Measurements from ENCODE around the gene PLAU.
"Not testable (repeated sequence)": the region's sequence is repeated elsewhere in the genome, so short reads cannot be mapped to it uniquely, and the experiment has no call there.

The PLAU gene

DNA sequence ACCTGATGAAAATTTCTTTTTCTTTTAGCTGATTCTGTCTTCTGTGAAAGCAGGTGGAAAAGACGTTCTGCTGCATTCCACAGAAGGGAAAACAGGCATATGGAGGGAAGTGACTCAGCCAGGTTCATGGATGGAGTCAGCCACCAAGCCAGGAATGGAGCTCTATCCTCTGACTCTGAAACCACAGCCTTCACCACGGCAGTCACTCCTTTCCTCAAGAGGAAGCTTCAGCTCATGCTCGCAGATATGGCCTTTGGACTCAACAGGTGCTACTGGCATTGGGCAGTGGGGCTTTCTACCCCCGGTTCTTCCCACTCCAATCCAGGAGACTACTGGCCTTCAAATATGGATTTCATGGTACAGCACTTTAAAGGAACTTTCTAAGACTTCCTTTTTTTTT lies 11.5 kb upstream of the PLAU start:
- no peak for DNase-seq

DNA sequence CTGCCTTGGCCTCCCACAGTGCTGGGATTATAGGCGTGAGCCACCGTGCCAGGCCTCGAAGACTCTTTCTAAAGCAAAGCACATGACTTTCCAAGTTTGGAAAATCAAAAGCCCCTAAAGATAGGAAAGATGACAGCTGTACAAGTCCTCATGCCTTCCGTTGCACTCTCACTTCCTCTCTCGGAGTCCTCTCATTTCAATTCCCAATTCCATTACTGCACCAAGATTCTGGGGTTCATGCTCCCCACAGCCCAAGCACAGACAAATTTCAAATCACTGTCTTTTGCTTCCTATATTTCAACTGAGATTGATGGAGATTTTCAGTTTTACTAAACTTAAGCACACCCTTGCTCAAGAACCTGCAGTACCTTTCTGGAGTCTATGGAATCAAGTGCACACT lies 10.9 kb upstream of the PLAU start:
- no peak for DNase-seq

DNA sequence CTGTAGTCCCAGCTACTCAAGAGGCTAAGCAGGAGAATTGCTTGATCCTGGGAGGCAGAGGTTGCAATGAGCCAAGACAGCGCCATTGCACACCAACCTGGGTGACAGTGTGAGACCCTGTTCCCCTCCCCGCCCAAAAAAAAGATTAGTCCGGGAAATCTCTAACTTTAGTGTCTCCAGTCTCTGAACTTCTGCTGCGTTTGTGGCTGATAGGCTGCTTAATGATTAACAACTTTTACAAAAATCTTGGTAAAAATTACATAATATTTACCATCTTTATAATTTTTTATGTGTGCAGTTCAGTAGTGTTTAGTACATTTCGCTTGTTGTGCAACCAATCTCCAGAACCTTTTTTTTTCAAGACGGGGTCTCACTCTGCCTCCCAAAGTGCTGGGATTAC lies 9.7 kb upstream of the PLAU start:
- no peak for DNase-seq

DNA sequence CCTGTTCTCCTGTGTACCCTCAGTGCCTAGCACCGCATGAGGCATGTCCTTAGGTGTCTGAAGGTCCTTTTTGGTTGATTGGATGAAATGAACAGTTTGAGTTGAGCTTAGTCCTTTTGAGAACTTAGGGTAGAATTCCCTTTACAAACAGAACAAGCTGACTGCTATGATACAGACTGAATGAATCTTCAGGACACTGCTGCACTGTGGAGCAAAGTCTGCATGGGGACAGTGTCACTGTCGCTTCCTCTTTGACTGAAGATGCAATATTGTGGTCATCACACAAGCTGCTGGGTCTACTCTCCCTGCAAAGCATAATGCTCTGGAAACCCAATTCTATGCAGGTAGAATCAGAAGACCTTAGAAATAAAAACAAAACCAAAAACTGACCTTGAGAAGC lies 8.6 kb upstream of the PLAU start:
- no peak for DNase-seq

DNA sequence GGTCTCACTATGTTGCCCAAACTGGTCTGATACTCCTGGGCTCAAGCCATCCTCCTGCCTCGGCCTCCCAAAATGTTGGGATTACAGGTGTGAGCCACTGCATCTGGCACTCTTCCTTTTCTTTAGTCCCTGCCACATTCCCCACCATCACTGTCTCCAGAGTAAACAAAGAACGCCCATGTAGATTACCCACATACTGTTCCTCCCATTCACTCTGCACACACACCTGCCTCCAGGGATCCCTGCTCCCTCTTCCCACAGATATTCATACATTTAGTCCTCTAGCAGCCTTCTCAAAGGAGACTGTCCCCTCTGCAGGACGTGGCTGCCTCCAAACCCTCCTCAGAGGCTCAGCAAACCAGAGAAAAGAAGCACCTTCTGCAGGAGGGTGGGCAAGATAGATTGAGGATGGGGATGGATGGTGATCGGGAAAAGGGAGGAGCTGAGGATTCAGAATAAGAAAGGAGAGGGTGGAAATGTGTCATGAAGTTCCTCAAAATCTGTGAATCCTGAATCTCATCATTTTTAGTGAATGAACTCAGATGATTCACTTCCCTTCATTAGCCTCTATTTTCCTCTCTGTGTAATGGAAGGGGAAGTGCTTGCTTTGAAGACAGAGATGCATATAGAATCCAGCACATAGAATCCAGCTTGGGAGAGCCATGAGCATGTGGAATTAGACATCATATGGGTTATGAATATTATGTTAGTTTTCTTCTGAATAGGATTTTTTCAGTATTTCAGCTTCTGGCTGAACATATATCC lies 5.5 kb upstream of the PLAU start:
- no peak for DNase-seq

DNA sequence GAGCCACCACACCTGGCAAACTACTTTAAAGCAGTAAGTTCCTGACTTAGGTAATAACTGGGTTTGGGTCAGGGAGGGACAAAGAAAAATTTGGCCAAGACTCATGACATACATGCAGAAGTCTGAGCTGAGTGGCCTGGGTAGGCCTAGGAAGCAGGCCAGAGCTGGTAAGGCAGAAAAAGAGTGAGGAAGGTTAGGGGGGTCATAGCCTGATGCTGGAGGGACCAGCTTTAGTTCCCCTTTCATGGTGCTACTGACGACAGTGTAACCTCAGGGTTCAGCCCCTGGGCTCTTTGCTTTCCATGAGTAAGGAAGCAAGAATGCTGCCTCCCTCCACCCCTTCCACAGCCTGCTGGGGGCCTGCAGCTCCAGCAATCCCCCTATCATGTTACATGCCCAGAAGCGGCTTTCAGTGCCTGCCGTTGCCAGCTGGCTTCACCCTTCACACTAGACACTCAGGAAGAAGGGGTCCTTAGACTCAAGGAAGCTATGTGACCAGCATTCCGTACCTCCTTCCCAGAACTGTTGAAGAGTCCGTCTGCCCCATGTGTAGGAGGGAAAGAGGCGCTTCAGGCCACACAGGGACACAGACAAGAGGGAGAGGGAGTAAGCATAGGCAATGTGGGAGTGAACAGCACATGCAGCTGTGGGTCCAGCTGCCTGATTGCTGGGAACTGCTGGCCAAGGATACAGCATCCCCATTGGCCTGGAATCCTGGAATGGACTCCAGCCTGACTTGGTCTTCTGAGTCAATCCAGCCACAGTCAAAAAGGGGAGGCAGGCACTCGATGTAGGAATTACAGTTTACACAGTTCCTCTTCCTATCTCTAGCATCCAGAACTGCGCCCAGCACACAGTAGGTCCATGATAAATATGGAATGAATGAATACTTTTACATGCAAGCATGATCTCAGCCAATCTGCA lies 4.1 kb upstream of the PLAU start:
- no peak for DNase-seq

DNA sequence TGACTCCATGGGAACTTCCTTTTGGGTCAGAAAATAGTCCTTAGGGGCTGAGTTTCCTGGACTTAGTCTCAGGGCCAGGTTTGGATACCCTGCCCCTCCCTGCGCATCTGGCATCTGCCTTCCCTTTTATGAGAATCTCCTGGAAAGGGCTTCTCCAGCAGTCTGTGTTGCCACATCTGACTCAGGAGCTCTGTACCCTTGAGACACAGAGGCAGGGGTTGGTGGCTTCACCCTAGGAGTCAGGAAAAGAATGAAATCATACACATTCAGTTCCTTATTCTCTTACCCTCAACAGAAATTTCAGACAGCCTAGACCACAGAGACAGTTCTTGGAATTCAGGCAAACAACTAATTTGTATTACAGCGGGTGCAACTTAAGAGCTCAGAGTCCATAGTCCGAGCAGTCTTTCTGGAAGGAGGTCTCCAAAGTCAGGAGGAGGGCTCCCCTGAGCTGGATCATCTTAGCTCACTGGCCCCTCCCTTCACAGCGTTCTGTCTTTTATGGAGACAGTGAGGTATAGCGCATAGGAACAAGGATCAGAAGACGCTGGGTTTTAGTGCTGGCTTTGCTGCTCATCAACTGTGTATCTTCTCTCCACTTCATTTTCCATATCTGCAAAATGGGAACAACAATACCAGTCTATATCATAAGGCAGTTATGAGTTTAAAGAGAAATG lies 3.0 kb upstream of the PLAU start:
- no peak for DNase-seq

DNA sequence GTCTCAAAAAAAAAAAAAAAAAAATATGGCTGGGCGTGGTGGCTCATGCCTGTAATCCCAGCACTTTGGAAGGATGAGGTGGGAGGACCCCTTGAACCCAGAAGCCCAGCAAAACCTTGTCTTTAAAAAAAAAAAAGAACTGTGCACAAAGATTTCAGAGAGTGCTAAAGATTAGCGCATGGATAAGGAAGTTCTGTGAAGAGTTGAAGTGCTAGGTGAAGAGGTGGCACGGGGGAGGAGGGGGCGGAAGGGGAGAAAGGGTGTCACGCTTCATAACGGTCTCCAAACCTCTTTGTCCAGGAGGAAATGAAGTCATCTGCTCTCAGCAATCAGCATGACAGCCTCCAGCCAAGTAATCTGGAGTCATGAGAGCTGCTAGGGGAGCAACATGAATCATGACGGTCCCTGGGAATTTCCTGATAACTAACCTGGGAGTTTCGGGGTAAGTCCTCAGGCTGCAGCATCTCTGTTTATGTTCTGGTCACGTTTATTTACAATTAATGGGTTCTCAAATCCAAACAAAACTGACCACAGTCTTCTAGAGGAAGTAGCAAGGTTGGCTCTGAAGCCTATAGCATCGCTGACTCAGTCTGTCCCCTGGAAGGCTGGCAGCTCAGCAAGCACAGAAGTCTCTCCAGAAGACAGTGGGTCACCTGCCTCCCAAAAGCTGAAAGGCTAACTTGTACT lies 1.9 kb upstream of the PLAU start:
- DNase-seq = peak; percentile 48

DNA sequence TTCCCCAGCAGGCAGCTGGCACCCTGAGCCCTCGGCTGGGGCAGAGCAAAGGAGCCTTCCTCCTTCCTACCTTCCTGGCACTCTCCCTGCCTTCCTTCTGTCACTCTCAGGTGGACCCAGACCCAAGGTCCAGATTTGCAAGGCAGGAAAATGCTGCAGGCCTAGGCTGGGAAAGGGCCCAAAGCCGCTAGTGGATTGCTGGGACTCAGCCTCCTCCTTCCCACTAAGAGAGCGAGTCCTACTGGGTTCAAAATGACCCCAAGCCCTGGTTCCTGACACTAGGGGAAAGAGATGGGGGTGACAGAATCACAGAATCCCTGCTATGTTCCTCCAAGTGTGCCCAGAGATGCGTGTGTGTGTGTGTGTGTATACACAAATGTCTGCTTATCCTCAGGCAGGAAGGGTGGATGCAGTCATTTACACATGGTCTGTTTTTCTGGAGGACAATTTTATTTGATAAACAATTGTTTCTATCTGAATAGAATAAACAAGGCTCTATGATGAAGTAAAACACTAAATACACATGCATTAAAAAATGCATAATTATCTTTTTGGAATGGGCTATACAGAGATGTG lies 1.3 kb upstream of the PLAU start:
- no peak for DNase-seq

DNA sequence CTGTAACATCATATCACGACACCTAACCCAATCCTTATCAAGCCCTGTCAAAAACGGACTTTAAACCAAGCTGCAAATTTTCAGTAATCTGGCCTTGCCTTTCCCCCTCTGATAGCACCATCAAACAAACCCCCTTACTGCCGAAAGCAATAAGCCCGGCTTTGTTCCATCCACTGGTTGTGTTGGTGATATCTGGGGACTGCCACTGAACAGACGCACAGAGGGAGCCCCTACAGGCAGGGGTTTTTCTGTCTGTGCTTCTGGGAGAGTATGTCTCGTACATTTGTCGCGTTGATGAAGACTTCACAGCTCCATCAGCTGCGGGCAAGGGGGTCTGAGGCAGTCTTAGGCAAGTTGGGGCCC lies 550 bp upstream of the PLAU start:
- DNase-seq = no peak

DNA sequence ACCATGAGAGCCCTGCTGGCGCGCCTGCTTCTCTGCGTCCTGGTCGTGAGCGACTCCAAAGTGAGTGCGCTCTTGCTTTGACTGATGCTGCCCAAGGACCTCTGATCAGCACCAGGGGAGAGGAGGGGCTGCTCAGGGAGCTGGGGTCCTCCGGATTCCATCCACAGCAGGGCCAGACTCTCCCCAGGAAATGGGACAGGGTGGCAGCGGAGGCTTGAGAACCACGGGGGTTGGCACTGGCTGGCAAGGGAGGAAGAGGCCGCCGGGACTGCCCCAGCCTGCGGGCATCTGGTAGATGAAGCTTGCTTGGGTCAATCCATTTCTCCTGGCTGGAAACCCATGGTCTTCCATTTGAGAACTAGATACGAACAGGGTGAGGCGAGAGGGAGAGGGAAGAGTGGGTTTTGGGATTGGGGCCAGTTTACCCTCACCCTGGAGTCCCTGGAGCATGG lies 647 bp downstream of the PLAU start:
- DNase-seq = no peak

DNA sequence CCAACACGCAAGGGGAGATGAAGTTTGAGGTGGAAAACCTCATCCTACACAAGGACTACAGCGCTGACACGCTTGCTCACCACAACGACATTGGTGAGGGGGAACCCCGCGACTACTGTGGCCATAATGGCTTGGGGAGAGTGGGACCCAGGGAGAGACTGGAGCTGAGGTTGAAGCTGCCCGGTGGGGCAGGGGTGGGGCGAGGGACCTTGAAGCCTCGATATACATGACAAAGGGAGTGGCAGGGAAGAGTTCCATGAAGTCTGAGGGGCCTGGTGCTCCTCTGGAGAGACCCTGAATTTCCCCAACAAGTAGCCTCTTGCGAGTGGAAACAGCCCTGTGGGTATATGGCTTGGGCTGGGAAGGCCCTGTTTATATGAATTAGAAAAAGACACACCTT lies 3.1 kb downstream of the PLAU start:
- DNase-seq = no peak

DNA sequence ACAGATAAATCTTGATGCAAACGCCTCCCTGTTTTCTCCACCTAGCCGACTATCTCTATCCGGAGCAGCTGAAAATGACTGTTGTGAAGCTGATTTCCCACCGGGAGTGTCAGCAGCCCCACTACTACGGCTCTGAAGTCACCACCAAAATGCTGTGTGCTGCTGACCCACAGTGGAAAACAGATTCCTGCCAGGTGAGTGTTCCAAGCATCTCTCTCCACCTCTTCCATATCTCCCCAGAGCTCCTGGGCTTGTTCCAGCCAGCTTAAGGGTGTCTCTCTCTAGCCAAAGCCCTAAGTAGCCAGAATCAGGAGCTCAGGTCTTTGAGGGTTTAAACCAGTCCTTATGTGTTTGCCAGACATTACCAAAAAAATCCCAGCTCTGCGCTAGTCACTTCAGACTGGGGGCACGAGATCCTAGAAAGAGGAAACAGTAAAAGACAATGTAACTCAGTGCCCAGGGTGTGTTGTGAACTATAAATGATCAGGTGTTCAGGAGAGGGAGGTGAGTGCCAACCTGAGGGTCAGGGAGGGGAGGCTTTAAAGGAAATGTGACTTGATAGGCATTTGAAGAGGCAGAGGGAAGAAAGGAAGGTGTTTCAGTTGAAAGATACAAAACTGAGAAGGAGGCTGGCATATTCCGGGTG lies 4.4 kb downstream of the PLAU start:
- no peak for DNase-seq

DNA sequence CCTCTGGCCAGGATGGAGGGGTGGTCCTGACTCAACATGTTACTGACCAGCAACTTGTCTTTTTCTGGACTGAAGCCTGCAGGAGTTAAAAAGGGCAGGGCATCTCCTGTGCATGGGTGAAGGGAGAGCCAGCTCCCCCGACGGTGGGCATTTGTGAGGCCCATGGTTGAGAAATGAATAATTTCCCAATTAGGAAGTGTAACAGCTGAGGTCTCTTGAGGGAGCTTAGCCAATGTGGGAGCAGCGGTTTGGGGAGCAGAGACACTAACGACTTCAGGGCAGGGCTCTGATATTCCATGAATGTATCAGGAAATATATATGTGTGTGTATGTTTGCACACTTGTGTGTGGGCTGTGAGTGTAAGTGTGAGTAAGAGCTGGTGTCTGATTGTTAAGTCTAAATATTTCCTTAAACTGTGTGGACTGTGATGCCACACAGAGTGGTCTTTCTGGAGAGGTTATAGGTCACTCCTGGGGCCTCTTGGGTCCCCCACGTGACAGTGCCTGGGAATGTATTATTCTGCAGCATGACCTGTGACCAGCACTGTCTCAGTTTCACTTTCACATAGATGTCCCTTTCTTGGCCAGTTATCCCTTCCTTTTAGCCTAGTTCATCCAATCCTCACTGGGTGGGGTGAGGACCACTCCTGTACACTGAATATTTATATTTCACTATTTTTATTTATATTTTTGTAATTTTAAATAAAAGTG lies 6.0 kb downstream of the PLAU start:
- DNase-seq = no peak

DNA sequence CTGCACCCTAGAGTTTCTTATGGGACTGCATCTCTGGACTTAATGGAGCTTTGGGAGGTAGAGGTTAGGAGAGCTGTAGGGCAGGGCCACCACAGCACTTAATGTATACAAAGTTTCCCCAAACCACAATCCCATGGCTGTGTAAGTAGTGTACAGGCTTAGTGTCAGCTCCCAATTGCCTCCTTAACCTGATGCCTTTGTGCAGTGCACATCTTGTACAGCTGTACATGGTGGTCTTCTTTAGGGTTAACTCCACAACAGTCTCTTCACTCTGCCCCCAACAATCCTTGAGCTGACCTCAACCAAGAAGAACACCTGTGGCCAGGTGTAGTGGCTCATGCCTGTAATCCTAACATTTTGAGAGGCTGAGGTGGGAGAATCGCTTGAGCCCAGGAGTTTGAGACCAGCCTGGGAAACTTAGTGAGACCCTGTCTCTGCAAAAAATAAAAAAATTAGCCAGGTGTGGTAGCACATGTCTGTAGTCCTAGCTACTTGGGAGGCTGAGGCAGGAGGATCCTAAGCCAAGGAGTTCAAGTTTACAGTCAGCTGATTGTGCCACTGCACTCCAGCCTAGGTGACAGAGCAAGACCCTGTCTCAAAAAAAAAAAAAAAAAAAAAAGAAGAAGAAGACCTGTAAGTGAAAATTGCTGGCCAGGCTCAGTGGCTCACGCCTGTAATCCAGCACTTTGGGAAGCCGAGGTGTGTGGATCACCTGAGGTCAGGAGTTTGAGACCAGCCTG lies 6.8 kb downstream of the PLAU start:
- no peak for DNase-seq

DNA sequence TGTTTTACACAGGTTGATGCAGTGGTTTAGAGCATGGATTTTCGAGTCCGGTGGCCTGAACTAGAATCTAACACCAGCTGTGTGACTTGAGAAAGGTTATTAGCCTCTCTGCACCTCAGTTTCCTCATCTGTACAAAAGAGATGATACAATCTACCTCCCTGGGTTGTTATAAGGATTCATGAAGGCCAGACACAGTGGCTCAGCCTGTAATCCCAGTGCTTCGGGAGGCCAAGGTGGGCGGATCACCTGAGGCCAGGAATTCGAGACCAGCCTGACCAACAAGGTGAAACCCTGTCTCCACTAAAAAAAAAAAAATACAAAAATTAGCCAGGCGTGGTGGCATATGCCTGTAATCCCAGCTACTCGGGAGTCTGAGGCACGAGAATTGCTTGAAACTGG lies 8.5 kb downstream of the PLAU start:
- not testable (repeated sequence) for DNase-seq

DNA sequence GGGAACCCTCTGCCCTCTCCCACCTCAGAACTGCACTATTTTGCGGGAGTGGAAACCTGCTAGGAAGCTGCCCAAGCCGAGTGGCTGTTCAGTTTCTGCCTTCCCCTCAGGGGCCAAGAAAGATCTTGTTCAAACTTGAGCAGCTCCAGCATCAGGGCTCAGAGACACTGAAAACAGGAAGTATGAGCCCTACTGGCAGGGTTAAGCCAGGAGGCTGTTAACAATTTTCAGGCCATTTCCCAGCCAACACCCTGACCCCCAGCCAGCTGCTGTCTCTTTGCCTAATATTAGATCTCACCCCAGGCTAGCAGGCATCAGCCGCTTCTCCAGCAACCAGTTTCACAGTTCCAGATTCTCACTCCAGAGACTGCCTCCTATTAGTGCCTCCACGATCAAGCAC lies 9.2 kb downstream of the PLAU start:
- DNase-seq = no peak

DNA sequence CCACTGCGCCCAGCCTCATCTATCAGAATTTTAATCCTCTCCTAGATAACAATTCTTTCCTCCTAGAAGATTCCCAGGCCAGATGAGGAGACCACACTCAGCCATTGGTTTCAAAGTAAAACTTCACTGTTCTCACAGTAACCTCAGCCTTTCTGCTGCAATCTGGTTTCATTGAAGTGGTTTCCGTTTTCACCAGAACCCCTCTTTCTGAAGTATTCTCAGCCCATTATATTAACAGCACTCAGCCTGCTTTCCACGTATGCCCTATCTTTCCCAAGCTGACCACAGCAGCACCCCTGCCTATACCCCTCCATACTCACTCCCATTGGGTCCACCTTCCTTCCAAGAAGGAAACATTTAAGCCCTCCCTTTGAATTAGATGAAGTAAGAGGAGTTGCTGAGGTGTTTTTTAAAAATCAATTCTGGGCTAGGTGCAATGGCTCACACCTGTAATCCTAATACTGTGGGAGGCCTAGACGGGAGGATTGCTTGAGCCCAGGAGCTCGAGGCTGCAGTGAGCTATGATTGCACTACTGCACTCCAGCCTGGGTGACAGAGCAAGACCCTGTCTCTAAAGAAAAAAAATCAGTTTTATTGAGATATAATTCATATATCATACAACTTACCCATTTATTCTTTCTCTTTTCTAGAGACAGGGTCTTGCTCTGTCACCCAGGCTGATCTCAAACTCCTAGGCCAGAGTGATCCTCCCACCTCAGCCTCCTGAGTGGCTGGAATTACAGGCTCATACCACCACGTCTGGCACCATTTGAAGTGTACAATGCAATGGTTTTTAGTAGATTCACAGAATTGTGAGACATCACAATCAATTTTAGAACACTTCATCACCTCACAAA lies 11.3 kb downstream of the PLAU start:
- no peak for DNase-seq

DNA sequence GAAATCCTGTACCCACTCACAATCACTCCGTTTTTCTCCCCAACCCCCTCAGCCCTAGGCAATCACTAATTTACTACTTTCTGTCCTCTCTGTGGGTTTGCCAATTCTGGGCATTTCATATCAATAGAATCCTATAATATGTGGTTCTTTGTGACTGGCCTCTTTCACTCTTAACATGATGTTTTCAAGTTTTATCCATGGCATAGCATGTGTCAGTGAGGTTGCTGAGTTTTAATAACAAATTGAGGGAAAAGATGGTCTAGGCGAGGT lies 11.9 kb downstream of the PLAU start:
- DNase-seq = no peak
